Upper lobe of left lung (tissue), 6 donors: ENCODE data around the gene HTR3A. TPM values are rescaled to one million over a fixed set of nuclear protein-coding genes. Genes with fewer than 3 reads are reported as not detected.
"Not testable (repeated sequence)": the region's sequence is repeated elsewhere in the genome, so short reads cannot be mapped to it uniquely, and the experiment has no call there.

ENCODE experiments used
- ATAC-seq, 2 donors: fragments of 200-7000 bp; cut with Tn5 transposase; one replicate each; pipeline ENCODE4 v1.9.1; 2022; ENCODE audit warnings: mild to moderate bottlenecking in 2 of 2, moderate library complexity in 2 of 2; ENCODE audit not compliant: low FRiP score in 2 of 2
- DNase-seq, 2 donors: peaks; one replicate each; pipeline ENCODE4 v3.0.0-alpha.2; 2019 to 2020
- H3K27ac ChIP-seq, 4 donors: fragments of 200-600 bp; sonication (generic); one replicate each; pipeline ENCODE4 v1.5.1; 2016 to 2019
- H3K27me3 ChIP-seq, 4 donors: fragments of 200-600 bp; sonication (generic); one replicate each; pipeline ENCODE4 v1.5.1; 2017 to 2019
- H3K36me3 ChIP-seq, 4 donors: fragments of 200-600 bp; sonication (generic); one replicate each; pipeline ENCODE4 v1.5.1; 2016 to 2019
- H3K4me1 ChIP-seq, 4 donors: fragments of 200-600 bp; sonication (generic); one replicate each; pipeline ENCODE4 v1.5.1; 2018 to 2019
- H3K4me3 ChIP-seq, 4 donors: fragments of 200-600 bp; sonication (generic); one replicate each; pipeline ENCODE4 v1.5.1; 2017 to 2019; ENCODE audit warnings: mild to moderate bottlenecking in 2 of 4, moderate library complexity in 1 of 4
- H3K9me3 ChIP-seq, 4 donors: fragments of 200-600 bp; sonication (generic); one replicate each; pipeline ENCODE4 v1.5.1; 2018 to 2019
- CTCF ChIP-seq, 6 experiments: fragments of 450-650 bp in 4 of 6; fragments of 200-600 bp in 2 of 6; sonication (generic) in 2 of 6; IDR thresholded peaks; one replicate each; pipeline ENCODE4 v1.5.1; 2016 to 2019; ENCODE audit warnings: antibody characterized with exemption in 6 of 6
- EP300 ChIP-seq, 4 donors: sonication (generic); formaldehyde crosslinking; IDR thresholded peaks; one replicate each; pipeline ENCODE4 v1.5.1; 2017; ENCODE audit warnings: antibody characterized with exemption in 4 of 4, control low read depth in 2 of 4
- POLR2A ChIP-seq, 4 donors: fragments of 450-650 bp; IDR thresholded peaks; one replicate each; pipeline ENCODE4 v1.5.1; 2016 to 2017; ENCODE audit warnings: antibody characterized with exemption in 4 of 4, mild to moderate bottlenecking in 2 of 4
- POLR2AphosphoS5 ChIP-seq, 2 donors: sonication (generic); formaldehyde crosslinking; IDR thresholded peaks; one replicate each; pipeline ENCODE4 v1.5.1; 2017; ENCODE audit warnings: antibody characterized with exemption in 2 of 2
- WGBS, 2 donors: methylation state at CpG; one replicate each; pipeline ENCODE4 v1.1.5; 2017 to 2018; 5-methylcytosine and 5-hydroxymethylcytosine counted together
- total RNA-seq, 6 donors: library from RNA; depleted of rRNA in 4 of 6; stranded (reverse); fragments of >200 nt in 4 of 6; gene quantifications; one replicate each; pipeline versions ENCODE4 v1.1.0 to v1.2.1, GENCODE V29; 2016 to 2021
- donor health status: DM: no; HTN: no; CAD: no; lungs with moderate emphysema.
- donor health status: DM: no; HTN: yes; CAD: no; lungs with severe emphysema.

Gene HTR3A
- total RNA-seq, 6 donors from 2014 or later: not detected

GRCh38 chr11:113934761-113935160 is 40.1 kb upstream of the HTR3A start:
- ATAC-seq: peak in 1 of 2 donors; percentile 47
- Histone ChIP-seq H3K27me3 (no peaks in the 10 kb centered on the region), H3K27ac (no peak overlapping the region), H3K4me3 (no peak overlapping the region), H3K9me3 (no peaks in the 10 kb centered on the region), H3K36me3 (no peaks in the 10 kb centered on the region), H3K4me1 (no peaks in the 10 kb centered on the region)
- TF ChIP-seq EP300 (IDR thresholded peaks at IDR 0.05) (no peak), POLR2AphosphoS5 (IDR thresholded peaks at IDR 0.05) (no peak), POLR2A (IDR thresholded peaks at IDR 0.05) (no peak)
- 66 to 72% methylated on average over 4 of the region's 4 CpGs for WGBS, 2 donors
- DNase-seq: no peak

DNA sequence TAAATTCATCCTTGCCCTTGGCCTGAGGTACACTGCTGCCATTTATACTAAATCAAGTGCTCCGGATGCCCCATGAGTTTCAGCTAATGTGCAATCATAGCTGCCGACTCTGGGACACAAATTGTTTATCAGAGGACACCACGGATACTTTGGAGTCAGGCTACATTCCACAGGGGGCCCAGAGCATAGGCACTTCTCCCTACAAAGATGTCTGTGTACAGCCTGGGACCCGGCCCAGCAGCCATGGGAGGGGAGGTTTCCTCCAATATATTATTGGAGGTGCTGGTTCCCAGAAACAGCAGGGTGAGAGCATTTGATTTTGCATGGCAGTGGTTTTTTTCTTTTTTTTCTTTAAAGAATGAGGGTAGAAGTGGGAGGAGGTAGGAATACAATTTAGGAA is 39.0 kb upstream of the HTR3A start:
- TF ChIP-seq EP300 (IDR thresholded peaks at IDR 0.05) (no peak), CTCF (IDR thresholded peaks at IDR 0.05) (no peak), POLR2A (IDR thresholded peaks at IDR 0.05) (no peak), POLR2AphosphoS5 (IDR thresholded peaks at IDR 0.05) (no peak)
- ATAC-seq (no peak), DNase-seq (no peak)
- Histone ChIP-seq H3K4me1 (no peaks in the 10 kb centered on the region), H3K27me3 (no peaks in the 10 kb centered on the region), H3K27ac (no peak overlapping the region), H3K4me3 (no peak overlapping the region), H3K36me3 (no peaks in the 10 kb centered on the region), H3K9me3 (no peaks in the 10 kb centered on the region)
- 62 to 69% methylated on average over 4 of the region's 4 CpGs for WGBS, 2 donors

- DNase-seq (no peak), ATAC-seq (no peak)
- H3K4me3 ChIP-seq: no peak overlapping the region
- H3K27me3 ChIP-seq: no peaks in the 10 kb centered on the region
- no peaks in the 10 kb centered on the region for H3K36me3 ChIP-seq
- H3K9me3 ChIP-seq: no peaks in the 10 kb centered on the region
- 80 to 85% methylated on average over 3 of the region's 3 CpGs for WGBS, 2 donors
- H3K27ac ChIP-seq: no peak overlapping the region
- no peaks in the 10 kb centered on the region for H3K4me1 ChIP-seq
- TF ChIP-seq CTCF (IDR thresholded peaks at IDR 0.05) (no peak), POLR2AphosphoS5 (IDR thresholded peaks at IDR 0.05) (no peak), POLR2A (IDR thresholded peaks at IDR 0.05) (no peak), EP300 (IDR thresholded peaks at IDR 0.05) (no peak)
Measured at GRCh38 chr11:113937918-113938317, 37.0 kb upstream of the HTR3A start.

DNA sequence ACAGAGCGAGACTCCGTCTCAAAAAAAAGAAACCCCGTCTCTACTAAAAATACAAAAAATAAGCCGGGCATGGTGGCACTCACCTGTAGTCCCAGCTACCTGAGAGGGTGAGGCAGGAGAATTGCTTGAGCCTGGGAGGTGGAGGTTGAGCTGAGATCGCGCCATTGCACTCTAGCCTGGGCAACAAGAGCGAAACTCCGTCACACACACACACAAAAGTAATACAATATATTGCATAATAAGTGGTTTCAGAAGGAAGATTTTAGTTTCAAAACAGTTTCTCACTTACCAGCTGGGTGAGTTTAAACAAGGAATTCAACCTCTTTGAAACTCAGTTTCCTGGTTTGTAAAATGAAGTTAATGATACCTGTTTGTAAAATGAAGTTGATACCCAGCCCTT is 32.7 kb upstream of the HTR3A start:
- no peak for ATAC-seq
- no peak for DNase-seq
- H3K27me3 ChIP-seq: no peaks in the 10 kb centered on the region
- H3K36me3 ChIP-seq: no peaks in the 10 kb centered on the region
- H3K4me1 ChIP-seq: no peaks in the 10 kb centered on the region
- H3K27ac ChIP-seq: no peak overlapping the region
- no peaks in the 10 kb centered on the region for H3K9me3 ChIP-seq
- 86 to 91% methylated on average over 8 of the region's 8 CpGs for WGBS, 2 donors
- no peak overlapping the region for H3K4me3 ChIP-seq
- TF ChIP-seq POLR2AphosphoS5 (IDR thresholded peaks at IDR 0.05) (no peak), EP300 (IDR thresholded peaks at IDR 0.05) (no peak), POLR2A (IDR thresholded peaks at IDR 0.05) (no peak), CTCF (IDR thresholded peaks at IDR 0.05) (no peak)

DNA sequence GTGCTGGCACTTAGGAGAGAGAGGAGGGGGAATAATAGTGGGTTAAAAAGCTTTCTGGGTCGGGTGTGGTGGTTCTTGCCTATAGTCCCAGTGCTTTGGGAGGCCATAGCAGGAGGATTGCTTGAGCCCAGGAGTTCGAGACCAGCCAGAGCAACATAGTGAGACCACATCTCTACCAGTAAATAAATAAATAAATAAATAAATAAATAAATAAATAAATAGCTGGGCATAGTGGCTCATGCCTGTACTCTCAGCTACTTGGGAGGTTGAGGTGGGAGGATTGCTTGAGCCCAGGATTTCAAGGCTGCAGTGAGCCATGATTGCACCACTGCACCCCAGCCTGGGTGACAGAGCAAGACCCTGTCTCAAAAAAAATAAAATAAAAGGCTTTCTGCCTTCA is 28.7 kb upstream of the HTR3A start:
- not testable (repeated sequence) for H3K27me3 ChIP-seq, H3K4me1 ChIP-seq, DNase-seq, ATAC-seq, H3K4me3 ChIP-seq, H3K27ac ChIP-seq, H3K9me3 ChIP-seq, H3K36me3 ChIP-seq
- 69 to 78% methylated on average over 2 of the region's 2 CpGs for WGBS, 2 donors

GRCh38 chr11:113947994-113948393 is 26.9 kb upstream of the HTR3A start:
- Histone ChIP-seq H3K4me1 (no peaks in the 10 kb centered on the region), H3K4me3 (no peak overlapping the region), H3K27me3 (no peaks in the 10 kb centered on the region), H3K36me3 (no peaks in the 10 kb centered on the region), H3K9me3 (no peaks in the 10 kb centered on the region), H3K27ac (no peak overlapping the region)
- TF ChIP-seq EP300 (IDR thresholded peaks at IDR 0.05) (no peak), CTCF (IDR thresholded peaks at IDR 0.05) (no peak), POLR2AphosphoS5 (IDR thresholded peaks at IDR 0.05) (no peak), POLR2A (IDR thresholded peaks at IDR 0.05) (no peak)
- no peak for ATAC-seq
- WGBS, 2 donors: 49 to 53% methylated on average over 4 of the region's 4 CpGs
- no peak for DNase-seq
